GM21360 (cell line): ENCODE results near the gene GGA2.
A peak's percentile ranks its signal among the peaks of the same experiment; 100 is the strongest.
"Not testable (repeated sequence)": the region's sequence is repeated elsewhere in the genome, so short reads cannot be mapped to it uniquely, and the experiment has no call there.

Experiments used
- ATAC-seq: cut with Tn5 transposase; IDR thresholded peaks from one replicate; pipeline ENCODE4 v1.9.1; 2021; ENCODE audit warnings: mild to moderate bottlenecking, moderate library complexity; ENCODE audit not compliant: unreplicated experiment

Gene GGA2

GRCh38 chr16:23483492-23483891 is 26.8 kb downstream of the GGA2 start:
- not testable (repeated sequence) for ATAC-seq

DNA sequence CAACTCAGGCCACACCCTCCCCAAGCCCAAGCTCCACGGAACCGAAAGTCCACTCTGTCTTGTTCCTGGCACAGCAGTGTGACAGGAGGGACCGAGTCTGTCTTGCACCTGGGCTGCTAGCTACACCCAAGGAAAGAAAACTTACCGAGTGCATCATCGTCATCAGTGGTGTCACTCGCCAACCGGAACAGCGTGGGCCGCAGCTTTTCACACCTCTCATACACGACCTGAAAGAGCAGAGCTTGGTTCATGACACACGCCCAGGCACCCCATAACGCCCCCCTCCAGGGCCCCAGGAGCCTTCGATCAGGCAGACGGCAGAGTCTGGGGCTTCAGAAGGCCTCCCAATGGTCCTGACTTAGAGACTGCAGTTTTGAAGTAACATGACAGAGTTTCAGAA is 27.5 kb downstream of the GGA2 start:
- ATAC-seq: no peak

DNA sequence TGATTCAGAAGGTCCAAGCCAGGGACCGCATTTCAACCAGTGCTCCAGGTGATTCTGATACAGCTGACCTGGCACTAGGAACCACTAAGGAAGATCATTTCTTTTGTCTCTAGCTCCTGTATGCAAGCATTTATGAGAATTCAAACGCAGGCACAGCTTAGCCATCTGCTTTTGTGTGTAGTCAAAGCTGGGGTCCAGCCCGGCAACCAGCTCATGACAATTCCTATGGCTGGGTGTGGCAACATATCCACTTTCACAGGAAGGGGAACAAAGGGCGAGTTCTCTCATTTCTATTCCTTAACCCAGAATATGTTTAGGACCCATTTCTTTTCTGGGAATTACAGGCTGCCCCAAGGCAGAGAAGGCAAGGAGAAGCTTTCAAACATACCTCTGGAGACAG is 30.0 kb downstream of the GGA2 start:
- ATAC-seq: no peak

DNA sequence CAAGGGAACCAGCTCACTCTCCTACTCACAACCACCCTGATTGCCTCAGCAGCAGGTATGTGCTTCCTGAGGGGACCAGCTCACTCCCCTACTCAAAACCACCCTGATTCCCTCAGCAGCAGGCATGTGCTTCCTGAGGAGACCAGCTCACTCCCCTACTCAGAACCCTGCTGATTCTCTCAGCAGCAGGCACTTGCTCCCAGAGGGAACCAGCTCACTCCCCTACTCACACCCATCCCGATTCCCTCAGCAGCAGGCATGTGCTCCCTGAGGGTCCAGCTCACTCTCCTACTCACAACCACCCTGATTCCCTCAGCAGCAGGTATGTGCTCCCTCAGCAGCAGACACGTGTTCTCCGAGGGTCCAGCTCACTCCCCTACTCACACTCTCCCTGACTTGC is 31.2 kb downstream of the GGA2 start:
- no peak for ATAC-seq

DNA sequence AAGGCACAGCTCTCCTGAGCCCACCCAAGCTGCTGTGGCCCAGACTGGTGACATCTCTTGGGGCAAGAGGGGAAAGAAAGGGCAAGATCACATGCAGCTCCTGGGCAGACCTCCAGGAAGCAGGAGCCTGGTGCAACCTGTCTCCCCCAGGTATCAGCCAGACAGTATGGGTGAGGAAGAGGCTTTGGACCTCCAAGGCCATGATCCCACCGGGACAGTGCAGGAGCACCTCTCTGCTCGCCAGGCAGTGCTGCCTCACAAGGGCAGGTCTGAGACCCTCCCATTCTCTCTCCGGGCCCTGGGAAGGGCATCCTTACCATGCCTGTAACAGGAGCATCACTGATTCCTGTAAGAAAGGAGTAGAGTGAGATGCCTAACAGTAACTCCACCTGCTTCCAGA is 31.7 kb downstream of the GGA2 start:
- no peak for ATAC-seq

- no peak for ATAC-seq
These were observed 34.0 kb downstream of the GGA2 start for GRCh38 chr16:23476289-23476688.

DNA sequence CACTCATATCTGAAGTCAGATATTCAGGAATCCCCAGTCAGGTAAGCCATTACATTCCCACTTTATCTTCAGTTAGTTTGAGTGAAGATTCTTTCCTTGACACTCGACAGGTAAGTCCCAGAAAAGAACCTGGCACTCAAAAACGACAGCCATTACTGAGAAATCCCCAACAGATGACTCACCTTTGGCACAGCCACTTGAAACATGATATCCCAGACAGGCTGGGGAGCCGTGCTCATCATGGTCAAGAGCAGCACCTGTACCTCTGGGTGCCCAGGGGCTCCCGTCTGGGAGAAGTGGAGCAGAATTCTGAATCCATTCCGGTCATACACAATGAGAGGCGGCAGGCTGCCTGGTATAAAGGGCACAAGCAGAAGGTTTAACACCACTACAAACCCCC is 40.5 kb downstream of the GGA2 start:
- ATAC-seq: no peak

- ATAC-seq: no peak
These were observed 44.0 kb downstream of the GGA2 start for GRCh38 chr16:23466162-23466885.

DNA sequence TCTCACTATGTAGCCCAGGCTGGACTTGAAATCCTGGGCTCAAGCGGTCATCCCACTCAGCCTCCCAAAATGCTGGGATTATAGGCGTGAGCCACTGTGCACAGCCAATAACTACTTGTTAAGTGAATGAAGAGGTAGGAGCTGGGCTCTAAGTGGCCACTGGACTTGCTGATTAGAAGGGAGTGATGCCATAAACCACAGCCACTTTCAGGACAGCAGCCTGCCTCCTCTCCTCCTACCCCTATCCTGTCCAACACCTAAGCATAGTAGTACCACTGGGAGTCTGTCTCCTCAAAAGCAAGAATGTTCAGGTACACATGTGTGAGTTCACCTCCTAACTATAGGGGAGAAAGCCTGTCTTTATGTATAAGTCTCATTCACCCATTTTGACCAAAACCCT is 45.1 kb downstream of the GGA2 start:
- ATAC-seq: no peak

GRCh38 chr16:23464196-23464595 is 46.1 kb downstream of the GGA2 start:
- no peak for ATAC-seq

DNA sequence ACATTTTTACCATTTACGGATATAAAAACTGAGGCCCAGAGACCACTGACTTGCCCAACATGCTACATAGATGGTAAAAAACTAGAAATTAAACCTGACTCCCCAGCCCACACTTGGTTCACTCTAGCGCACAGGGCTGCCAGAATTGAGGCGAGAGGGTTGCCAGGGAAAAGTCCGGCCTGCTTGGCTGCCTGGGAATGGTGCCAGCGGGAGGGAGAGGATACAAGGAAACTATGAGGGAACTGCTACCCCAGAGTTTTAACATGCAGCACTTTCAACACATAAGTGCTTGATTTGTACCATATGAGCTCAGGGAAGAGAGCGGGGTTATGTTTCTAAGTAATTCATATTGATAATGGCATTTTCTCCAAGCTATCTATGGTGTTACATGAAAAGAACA is 47.3 kb downstream of the GGA2 start:
- not testable (repeated sequence) for ATAC-seq

DNA sequence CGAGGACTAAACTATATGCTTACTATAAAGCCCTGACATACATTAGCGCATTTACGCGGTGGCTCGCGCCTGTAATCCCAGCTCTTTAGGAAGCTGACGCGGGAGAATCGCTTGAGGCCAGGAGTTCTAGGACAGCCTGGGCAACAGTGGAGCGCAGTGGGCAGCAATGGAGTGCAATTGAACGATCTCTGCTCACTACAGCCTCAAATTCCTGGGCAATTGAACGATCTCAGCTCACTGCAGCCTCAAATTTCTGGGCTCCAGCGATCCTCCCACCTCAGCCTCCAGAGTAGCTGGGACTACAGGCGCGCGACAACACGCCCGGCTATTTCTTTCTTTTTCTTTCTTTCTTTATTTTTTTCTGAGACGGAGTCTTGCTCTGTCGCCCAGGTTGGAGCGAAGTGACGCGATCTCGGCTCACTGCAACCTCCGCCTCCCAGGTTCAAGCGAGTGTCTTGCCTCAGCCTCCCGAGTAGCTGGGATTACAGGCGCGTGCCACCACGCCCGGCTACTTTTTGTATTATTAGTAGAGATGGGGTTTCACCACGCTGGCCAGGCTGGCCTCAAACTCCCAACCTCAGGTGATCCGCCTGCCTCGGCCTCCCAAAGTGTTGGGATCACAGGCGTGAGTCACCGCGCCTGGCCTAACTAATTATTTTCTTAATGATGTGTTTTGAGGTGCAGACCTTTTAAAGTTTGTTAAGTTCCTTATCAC is 56.8 kb downstream of the GGA2 start:
- no peak for ATAC-seq

DNA sequence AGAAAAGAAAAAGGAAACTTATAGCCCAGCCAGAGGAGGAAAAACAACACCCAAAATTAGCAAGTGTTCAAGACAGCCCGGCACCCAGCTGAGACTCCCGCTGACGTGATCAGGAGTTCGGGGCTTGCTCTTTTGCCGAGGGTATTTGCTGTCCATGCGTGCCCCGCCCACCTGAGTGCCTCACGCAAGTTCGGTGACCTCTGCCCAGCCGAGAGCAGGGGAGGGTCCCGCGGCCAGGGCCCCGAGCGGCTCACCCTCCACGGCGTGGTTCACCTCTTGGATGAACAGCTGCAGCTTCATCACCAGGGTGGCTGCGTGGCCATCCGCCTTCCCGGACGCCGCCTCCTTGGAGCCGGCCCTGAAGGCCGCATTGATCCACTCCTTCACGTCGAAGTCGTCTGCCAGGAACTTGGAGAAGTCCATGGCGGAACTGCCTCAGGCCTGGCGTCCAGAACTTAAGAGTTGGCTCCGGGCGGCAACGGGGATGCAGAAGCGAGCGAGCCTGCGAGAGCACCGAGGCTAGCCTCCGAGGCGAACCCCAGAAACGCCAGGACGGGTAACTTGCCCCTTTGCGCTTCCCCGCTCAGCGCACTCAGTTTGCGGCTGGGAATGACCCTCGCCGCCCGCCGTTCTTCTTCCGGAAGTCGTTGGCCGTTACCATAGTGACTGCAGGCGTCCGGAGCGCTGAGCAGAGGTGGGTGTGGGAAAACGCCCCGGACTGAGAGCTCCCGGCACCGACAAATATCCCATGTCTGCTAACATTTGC is 57.5 kb downstream of the GGA2 start, which contains the start of gene COG7:
COG7 (minus strand) TSS at position 618 of the 766 bp plus-strand sequence; CDS start at position 423, 195 bp downstream.
- ATAC-seq: peak; percentile 77

- ATAC-seq: no peak
These were observed 58.1 kb downstream of the GGA2 start for GRCh38 chr16:23452221-23452571.

DNA sequence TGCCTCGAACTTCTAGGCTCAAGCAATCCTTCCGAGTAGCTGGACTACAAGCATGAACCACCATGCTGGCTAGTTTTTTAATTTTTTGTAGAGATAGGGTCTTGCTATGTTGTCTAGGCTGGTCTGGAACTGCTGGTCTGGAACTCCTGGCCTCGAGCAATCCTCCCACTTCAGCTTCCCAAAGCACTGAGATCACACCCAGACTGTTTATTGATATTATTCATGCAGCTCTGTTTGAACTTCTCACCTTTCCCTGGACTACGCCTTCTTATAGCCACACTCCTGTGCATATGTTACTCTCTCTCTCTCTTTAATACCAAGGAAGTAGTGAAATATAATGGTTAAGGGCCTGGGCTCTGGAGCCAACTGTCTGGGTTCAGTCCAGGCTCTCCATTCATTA is 61.9 kb downstream of the GGA2 start:
- ATAC-seq: no peak

DNA sequence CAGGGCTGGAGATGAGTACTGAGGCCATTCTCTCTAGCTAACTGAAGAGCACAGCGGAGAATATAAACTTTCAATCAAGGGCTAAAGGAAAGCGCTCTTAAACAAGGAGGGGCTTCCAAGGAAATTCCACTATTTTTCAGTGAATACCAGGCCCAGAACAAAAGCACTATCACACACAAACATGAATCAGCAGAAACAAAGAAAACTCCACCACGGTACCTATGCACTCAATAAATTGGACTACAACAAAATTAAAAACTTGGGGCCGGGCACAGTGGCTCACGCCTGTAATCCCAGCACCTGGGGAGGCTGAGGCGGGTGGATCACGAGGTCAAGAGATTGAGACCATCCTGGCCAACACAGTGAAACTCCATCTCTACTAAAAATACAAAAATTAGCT is 72.8 kb downstream of the GGA2 start:
- not testable (repeated sequence) for ATAC-seq

- ATAC-seq: no peak
These were observed 73.3 kb downstream of the GGA2 start for GRCh38 chr16:23436951-23437350.

DNA sequence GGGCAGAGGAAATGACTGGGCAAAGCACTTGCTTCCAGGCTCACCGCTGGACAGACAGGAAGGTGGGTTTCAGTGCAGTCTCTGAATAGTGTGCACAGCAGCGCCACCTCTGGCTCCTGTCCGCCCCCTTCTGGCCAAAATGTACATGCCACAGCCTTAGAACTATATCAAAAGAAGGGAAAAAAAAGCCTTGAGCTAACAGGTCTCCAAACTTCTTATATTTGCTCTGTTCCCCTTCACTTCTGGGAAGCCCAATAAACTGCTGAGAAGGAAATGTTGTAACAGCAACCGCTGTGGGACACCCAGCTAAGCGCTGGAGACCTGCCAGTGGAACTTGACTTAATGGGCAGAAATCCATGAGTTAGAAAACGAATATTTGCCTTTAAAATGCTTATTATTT is 74.8 kb downstream of the GGA2 start:
- ATAC-seq: no peak

DNA sequence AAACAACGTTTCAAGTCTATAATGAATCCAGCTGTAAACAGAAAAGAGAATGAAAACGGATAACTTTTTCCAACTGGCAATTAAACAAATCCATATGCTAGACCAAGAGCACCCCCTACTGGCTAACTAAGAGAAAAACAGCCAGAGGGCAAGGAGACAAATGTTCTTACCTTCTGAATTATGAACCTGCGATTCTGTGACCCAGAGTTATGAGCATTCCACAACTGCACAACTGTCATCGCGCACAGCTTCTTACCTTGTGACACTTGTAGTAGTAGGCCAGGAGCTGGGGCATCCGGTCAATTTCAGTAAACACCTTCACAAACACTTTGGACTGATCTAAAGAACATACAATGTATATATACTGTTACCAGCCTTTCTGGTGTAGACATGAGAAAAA is 75.9 kb downstream of the GGA2 start:
- no peak for ATAC-seq

GRCh38 chr16:23433261-23433920 is 76.9 kb downstream of the GGA2 start:
- no peak for ATAC-seq
